MM.1S (cell line): ENCODE results near the gene ANXA2.
"Not testable (repeated sequence)": the region's sequence is repeated elsewhere in the genome, so short reads cannot be mapped to it uniquely, and the experiment has no call there.

Experiments used
- DNase-seq: peaks from one replicate; pipeline ENCODE4 v3.0.0-alpha.2; 2015
- H2AFZ ChIP-seq: fragments of 300-600 bp; sonication (generic); 2 replicates; pipeline ENCODE4 v1.6.0; 2016; ENCODE audit warnings: antibody characterized with exemption, low read length
- H3F3A ChIP-seq: fragments of 300-600 bp; sonication (generic); 2 replicates; pipeline ENCODE4 v1.6.1; 2016; ENCODE audit warnings: mild to moderate bottlenecking, antibody characterized with exemption, low read length, moderate library complexity, mixed read lengths; ENCODE audit not compliant: insufficient read depth
- H3K27ac ChIP-seq: fragments of 300-600 bp; sonication (generic); 2 replicates; pipeline ENCODE4 v1.5.1; 2016; ENCODE audit warnings: mild to moderate bottlenecking, low read length
- H3K27me3 ChIP-seq: fragments of 300-600 bp; sonication (generic); replicated peaks from 2 replicates; pipeline ENCODE4 v1.6.0; 2016; ENCODE audit warnings: low read length; ENCODE audit not compliant: insufficient read depth
- H3K36me3 ChIP-seq: fragments of 300-600 bp; sonication (generic); replicated peaks from 2 replicates; pipeline ENCODE4 v1.6.1; 2016; ENCODE audit warnings: mild to moderate bottlenecking, low read length, mixed read lengths; ENCODE audit not compliant: insufficient read depth
- H3K4me1 ChIP-seq: fragments of 300-600 bp; sonication (generic); 2 replicates; pipeline ENCODE4 v1.6.1; 2016; ENCODE audit warnings: low read length, mixed read lengths
- H3K4me2 ChIP-seq: fragments of 300-600 bp; sonication (generic); 2 replicates; pipeline ENCODE4 v1.6.0; 2016; ENCODE audit warnings: low read depth, low read length
- H3K4me3 ChIP-seq: fragments of 300-600 bp; sonication (generic); 2 replicates; pipeline ENCODE4 v1.5.1; 2016; ENCODE audit warnings: low read length, mixed read lengths
- H3K79me2 ChIP-seq: fragments of 300-600 bp; sonication (generic); 2 replicates; pipeline ENCODE4 v1.6.1; 2016; ENCODE audit warnings: mixed run types, low read length, mixed read lengths
- H3K9ac ChIP-seq: fragments of 300-600 bp; sonication (generic); 2 replicates; pipeline ENCODE4 v1.6.1; 2016; ENCODE audit warnings: low read length, mixed read lengths
- H3K9me2 ChIP-seq: fragments of 300-600 bp; sonication (generic); replicated peaks from 2 replicates; pipeline ENCODE4 v1.6.1; 2016; ENCODE audit warnings: mild to moderate bottlenecking, low read length, mixed read lengths; ENCODE audit not compliant: insufficient read depth
- H3K9me3 ChIP-seq: fragments of 300-600 bp; sonication (generic); replicated peaks from 2 replicates; pipeline ENCODE4 v1.6.1; 2016; ENCODE audit warnings: mild to moderate bottlenecking, low read length, mixed read lengths; ENCODE audit not compliant: insufficient read depth
- H4K20me1 ChIP-seq: fragments of 300-600 bp; sonication (generic); 2 replicates; pipeline ENCODE4 v1.6.1; 2016; ENCODE audit warnings: mild to moderate bottlenecking, low read length, moderate library complexity, mixed read lengths; ENCODE audit not compliant: insufficient read depth
- CTCF ChIP-seq: fragments of 300-600 bp; sonication (generic); IDR thresholded peaks from 2 replicates; pipeline ENCODE4 v1.5.1; 2016; ENCODE audit warnings: antibody characterized with exemption, low read length, mixed read lengths
- EZH2 ChIP-seq: fragments of 300-600 bp; sonication (generic); optimal IDR thresholded peaks from 2 replicates; pipeline ENCODE3; 2017; ENCODE audit warnings: low read depth, mild to moderate bottlenecking, antibody characterized with exemption, low read length, mixed read lengths
- EZH2phosphoT487 ChIP-seq: fragments of 300-600 bp; sonication (generic); IDR thresholded peaks from 2 replicates; pipeline ENCODE4 v1.6.1; 2018; ENCODE audit warnings: antibody characterized with exemption, low read length

Gene ANXA2

GRCh38 chr15:60414016-60414682, 16.4 kb upstream of the ANXA2 start:
- DNase-seq = no peak
- Histone ChIP-seq H3F3A (no peaks in the 10 kb centered on the region), H3K79me2 (no peaks in the 10 kb centered on the region), H3K36me3 (no peaks in the 10 kb centered on the region), H3K9me3 (no peaks in the 10 kb centered on the region), H3K4me1 (peaks cover 1% of the 10 kb centered on the region), H4K20me1 (no peaks in the 10 kb centered on the region), H3K27ac (no peak overlapping the region), H2AFZ (no peak overlapping the region), H3K27me3 (no peaks in the 10 kb centered on the region), H3K4me2 (no peak overlapping the region), H3K9ac (no peak overlapping the region), H3K4me3 (no peak overlapping the region), H3K9me2 (no peaks in the 10 kb centered on the region)
- TF ChIP-seq CTCF = no peak

- TF ChIP-seq EZH2 (no peak), EZH2phosphoT487 (no peak), CTCF (no peak)
- Histone ChIP-seq H3F3A (0 out of 2 replicates have a peak, but pooled peaks cover 5% of the 10 kb centered on the region), H4K20me1 (no peaks in the 10 kb centered on the region), H3K79me2 (no peaks in the 10 kb centered on the region), H3K4me3 (no peak overlapping the region), H3K9me2 (no peaks in the 10 kb centered on the region), H2AFZ (no peak overlapping the region), H3K36me3 (no peaks in the 10 kb centered on the region), H3K9ac (no peak overlapping the region), H3K9me3 (no peaks in the 10 kb centered on the region), H3K27ac (no peak overlapping the region), H3K4me2 (no peak overlapping the region), H3K4me1 (peaks cover 9% of the 10 kb centered on the region), H3K27me3 (no peaks in the 10 kb centered on the region)
- DNase-seq = no peak
Measured at GRCh38 chr15:60413231-60413824, 15.5 kb upstream of the ANXA2 start.

- not testable (repeated sequence) for H3K27ac ChIP-seq, H3K9me3 ChIP-seq, H4K20me1 ChIP-seq, H3K9me2 ChIP-seq, H3F3A ChIP-seq, H2AFZ ChIP-seq, H3K4me3 ChIP-seq, H3K9ac ChIP-seq, DNase-seq, H3K4me2 ChIP-seq, H3K36me3 ChIP-seq, H3K27me3 ChIP-seq, H3K79me2 ChIP-seq
- peaks cover 13% of the 10 kb centered on the region for H3K4me1 ChIP-seq
Measured at GRCh38 chr15:60412807-60413206, 15.0 kb upstream of the ANXA2 start.

GRCh38 chr15:60411774-60412425, 14.1 kb upstream of the ANXA2 start:
- Histone ChIP-seq H3K4me3 (no peak overlapping the region), H3K9me3 (no peaks in the 10 kb centered on the region), H2AFZ (no peak overlapping the region), H3F3A (0 out of 2 replicates have a peak, but pooled peaks cover 9% of the 10 kb centered on the region), H3K27ac (no peak overlapping the region), H4K20me1 (no peaks in the 10 kb centered on the region), H3K4me2 (no peak overlapping the region), H3K36me3 (no peaks in the 10 kb centered on the region), H3K4me1 (peaks cover 13% of the 10 kb centered on the region), H3K9ac (no peak overlapping the region), H3K79me2 (no peaks in the 10 kb centered on the region), H3K27me3 (no peaks in the 10 kb centered on the region), H3K9me2 (no peaks in the 10 kb centered on the region)
- no peak for DNase-seq
- no peak for TF ChIP-seq EZH2phosphoT487
- TF ChIP-seq EZH2 = no peak
- TF ChIP-seq CTCF = no peak

GRCh38 chr15:60410350-60410749, 12.6 kb upstream of the ANXA2 start:
- not testable (repeated sequence) for H3K4me3 ChIP-seq, H3K79me2 ChIP-seq, H3K9ac ChIP-seq, H3F3A ChIP-seq, H4K20me1 ChIP-seq, H3K9me2 ChIP-seq, H3K9me3 ChIP-seq, H3K36me3 ChIP-seq, H2AFZ ChIP-seq, H3K27ac ChIP-seq, H3K27me3 ChIP-seq, DNase-seq, H3K4me2 ChIP-seq
- H3K4me1 ChIP-seq = peaks cover 13% of the 10 kb centered on the region
